ENCODE measurements around the gene NCDN. TPM values are rescaled to one million over a fixed set of nuclear protein-coding genes. Genes with fewer than 3 reads are reported as not detected.

NCDN gene
- total and polyA plus RNA-seq, 4 donors: 4.3 to 21.7 (median 15.6) TPM

Other genes starting within 250 kb of the NCDN start
- 10 to 100 TPM; 46.0 to 58.6 TPM for gene KIAA0319L, start 396 bp upstream of the NCDN start, total RNA-seq
- 10 to 100 TPM in 1 of 2 donors, 1 to 10 TPM in 1; 8.3 to 29.1 TPM for gene KIAA0319L, start 396 bp upstream of the NCDN start, polyA plus RNA-seq
- 1 to 10 TPM in 1 of 2 donors, under 1 TPM in 1; 0.71 to 1.0 TPM for gene TFAP2E, start 15.5 kb downstream of the NCDN start, total RNA-seq
- 1 to 10 TPM in 1 of 2 donors, not detected in 1; 1.1 TPM for gene TFAP2E, start 15.5 kb downstream of the NCDN start, polyA plus RNA-seq
- 10 to 100 TPM; 35.9 to 36.2 TPM for gene PSMB2, start 83.7 kb downstream of the NCDN start, total RNA-seq
- 10 to 100 TPM; 27.7 to 38.3 TPM for gene PSMB2, start 83.7 kb downstream of the NCDN start, polyA plus RNA-seq
- 10 to 100 TPM; 18.7 to 19.7 TPM for gene C1orf216, start 161.1 kb downstream of the NCDN start, total RNA-seq
- 10 to 100 TPM; 14.4 to 20.7 TPM for gene C1orf216, start 161.1 kb downstream of the NCDN start, polyA plus RNA-seq
- 1 to 10 TPM in 1 of 2 donors, under 1 TPM in 1; 0.96 to 1.1 TPM for gene CLSPN, start 212.2 kb downstream of the NCDN start, total RNA-seq
- not detected for gene CLSPN, start 212.2 kb downstream of the NCDN start, polyA plus RNA-seq